GM12873 (cell line): ENCODE results near the gene OPRM1.

Experiments used
- TF ChIP-seq, protein P1 (sequence below): IDR thresholded peaks from 2 replicates; pipeline ENCODE4 v1.5.1; 2012; ENCODE audit warnings: low read depth, mild to moderate bottlenecking, moderate library complexity, low read length, control low read depth; ENCODE audit not compliant: insufficient read depth; ENCODE audit errors: missing control alignments

Gene OPRM1

DNA sequence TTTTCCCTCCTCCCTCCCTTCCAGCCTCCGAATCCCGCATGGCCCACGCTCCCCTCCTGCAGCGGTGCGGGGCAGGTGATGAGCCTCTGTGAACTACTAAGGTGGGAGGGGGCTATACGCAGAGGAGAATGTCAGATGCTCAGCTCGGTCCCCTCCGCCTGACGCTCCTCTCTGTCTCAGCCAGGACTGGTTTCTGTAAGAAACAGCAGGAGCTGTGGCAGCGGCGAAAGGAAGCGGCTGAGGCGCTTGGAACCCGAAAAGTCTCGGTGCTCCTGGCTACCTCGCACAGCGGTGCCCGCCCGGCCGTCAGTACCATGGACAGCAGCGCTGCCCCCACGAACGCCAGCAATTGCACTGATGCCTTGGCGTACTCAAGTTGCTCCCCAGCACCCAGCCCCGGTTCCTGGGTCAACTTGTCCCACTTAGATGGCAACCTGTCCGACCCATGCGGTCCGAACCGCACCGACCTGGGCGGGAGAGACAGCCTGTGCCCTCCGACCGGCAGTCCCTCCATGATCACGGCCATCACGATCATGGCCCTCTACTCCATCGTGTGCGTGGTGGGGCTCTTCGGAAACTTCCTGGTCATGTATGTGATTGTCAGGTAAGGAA lies at the start of gene OPRM1:
TSS of gene OPRM1 (plus strand) at position 10 of the 612 bp plus-strand sequence. CDS start at position 315, 305 bp downstream.
- TF ChIP-seq, protein P1, sequence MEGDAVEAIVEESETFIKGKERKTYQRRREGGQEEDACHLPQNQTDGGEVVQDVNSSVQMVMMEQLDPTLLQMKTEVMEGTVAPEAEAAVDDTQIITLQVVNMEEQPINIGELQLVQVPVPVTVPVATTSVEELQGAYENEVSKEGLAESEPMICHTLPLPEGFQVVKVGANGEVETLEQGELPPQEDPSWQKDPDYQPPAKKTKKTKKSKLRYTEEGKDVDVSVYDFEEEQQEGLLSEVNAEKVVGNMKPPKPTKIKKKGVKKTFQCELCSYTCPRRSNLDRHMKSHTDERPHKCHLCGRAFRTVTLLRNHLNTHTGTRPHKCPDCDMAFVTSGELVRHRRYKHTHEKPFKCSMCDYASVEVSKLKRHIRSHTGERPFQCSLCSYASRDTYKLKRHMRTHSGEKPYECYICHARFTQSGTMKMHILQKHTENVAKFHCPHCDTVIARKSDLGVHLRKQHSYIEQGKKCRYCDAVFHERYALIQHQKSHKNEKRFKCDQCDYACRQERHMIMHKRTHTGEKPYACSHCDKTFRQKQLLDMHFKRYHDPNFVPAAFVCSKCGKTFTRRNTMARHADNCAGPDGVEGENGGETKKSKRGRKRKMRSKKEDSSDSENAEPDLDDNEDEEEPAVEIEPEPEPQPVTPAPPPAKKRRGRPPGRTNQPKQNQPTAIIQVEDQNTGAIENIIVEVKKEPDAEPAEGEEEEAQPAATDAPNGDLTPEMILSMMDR = no peak

DNA sequence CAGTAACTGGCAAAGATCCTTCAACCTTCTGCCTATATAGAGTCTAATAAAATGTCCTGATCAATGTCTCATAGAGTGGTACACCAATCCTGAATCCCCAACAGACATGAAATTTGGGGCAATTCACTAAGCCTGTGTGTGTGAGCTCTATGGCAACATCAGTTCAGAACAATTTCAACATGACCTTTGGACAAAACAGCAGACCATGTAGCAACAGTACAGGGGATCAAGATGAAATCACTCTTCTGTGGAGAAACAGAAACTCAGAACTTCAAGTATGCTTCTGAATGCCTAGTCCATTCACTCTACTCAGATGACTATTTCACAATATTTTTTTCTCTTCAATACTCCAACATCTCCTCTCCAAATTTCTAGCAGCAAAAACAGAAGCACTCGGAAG lies 49.1 kb upstream of the OPRM1 start:
- TF ChIP-seq, protein P1 = no peak

DNA sequence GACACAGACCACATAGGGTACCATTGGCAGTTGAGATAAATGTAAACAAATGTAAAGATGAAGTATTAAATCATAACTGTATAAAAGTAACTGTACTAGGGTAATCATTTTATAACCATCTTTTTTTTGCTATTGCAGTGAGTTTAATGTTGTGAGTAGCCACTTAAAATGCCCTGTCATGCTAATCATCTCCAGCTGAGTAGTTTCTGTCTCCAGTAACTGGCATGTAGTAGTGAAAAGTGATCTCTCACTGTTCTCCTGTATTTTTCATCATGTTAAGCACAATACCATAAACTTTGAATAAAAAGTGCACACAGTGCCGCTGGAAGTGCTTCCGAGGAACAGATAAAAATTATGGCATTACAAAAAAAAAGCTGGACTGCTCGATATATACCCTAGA lies 45.0 kb upstream of the OPRM1 start:
- TF ChIP-seq, protein P1 = no peak

DNA sequence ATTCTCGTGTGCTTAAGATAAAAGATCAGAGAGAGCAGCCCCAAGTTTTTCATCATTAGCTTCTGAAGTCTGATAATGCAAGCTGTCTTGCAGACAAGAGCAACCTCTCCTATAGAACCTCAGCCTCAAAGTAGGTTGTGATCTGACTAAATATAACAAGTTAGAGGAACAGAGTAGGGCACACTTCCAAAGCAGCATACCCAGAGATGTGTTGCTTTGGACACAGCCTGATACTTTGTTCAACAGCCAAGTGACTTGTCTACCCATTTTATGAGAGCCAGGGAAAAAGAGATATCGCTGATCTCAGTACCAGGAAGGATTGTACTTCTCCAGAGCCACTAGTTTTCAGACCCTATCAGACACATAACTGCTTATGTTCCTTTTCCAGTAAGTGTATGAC lies 44.2 kb upstream of the OPRM1 start:
- TF ChIP-seq, protein P1 = no peak

DNA sequence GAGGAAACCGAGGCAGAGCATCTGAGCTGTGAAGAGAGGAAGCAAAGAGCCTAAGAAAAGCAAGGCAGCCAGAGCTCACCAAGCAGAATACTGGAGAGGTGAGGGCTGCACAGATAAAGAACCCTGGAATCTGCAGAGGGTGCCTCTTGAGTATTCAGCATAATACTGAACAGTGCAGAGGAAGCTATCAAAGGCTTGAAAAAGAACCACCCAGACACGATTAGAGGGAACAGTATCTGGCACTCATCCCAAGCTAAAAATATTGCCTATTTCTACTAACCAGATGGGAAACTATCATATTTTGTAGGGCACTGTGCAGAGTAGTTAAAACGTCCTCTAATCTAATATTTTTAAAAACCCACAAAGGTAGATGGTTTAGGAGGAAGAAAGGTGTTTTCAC lies 41.8 kb upstream of the OPRM1 start:
- TF ChIP-seq, protein P1 = no peak

DNA sequence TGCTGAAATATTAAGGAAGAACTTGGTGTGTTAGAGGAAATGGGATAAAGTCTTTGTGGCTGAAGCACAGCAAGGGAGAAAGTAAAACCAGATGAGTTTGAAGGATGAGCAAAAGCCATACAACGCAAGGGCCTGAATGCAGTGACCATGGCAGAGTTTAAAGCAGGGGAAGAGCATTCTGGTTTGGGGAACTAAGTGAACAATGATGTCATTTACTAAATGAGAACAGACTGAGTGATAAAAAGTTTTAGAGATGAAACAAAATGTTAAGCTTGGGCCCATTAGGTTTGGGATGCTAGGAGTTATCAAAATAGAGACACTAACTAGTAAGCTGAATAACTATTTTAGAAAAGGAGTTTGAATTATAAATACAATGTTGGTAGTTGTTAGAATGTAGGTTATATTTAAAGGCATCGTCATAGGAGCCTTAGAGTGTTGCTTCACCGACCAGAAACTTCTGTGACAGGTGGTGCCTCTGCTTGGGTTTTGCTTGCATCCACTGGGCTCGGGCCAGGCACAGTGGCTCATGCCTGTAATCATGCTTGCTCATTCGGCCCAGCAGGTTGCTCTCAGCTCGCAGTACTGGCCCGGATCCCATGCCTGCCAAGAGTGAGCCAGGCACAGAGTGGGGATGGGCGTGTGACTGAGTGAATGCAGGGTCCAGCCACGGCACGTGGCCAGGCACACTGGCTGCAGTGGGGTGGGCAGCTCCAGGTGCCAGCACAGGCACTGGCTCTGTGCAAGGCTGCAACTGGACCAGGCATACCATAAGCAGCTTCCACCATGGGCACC lies 37.4 kb upstream of the OPRM1 start:
- TF ChIP-seq, protein P1 = no peak

DNA sequence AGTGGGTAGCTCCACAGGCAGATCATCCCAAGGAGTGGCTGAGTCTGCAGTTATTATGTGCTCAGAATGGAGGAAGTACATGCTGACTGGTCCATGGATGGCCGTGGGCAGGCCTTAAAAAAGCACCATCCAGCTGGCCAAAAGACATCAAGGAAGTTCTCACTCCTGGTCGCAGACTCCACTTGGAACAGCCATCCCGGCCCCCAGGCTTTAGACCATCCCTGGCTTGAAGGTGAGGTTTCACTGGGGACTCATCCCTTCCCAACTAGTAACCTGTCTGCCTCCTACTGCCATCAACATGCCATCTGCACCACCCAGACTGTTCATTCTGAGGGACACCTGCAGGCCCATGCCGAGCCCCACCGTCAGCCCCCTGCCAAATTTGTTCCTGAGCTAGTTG lies 36.1 kb upstream of the OPRM1 start:
- TF ChIP-seq, protein P1 = no peak
